HepG2 (cell line): ENCODE data around the gene PSKH1. TPM values are rescaled to one million over a fixed set of nuclear protein-coding genes. Genes with fewer than 3 reads are reported as not detected.
A peak's percentile ranks its signal among the peaks of the same experiment; 100 is the strongest.

Experiments used
- BHLHE40 ChIP-seq: IDR thresholded peaks from 2 replicates; pipeline ENCODE4 v1.6.1; 2011; ENCODE audit warnings: low read length, improper control_type of control experiment
- FOXK1 ChIP-seq: sonication (generic); formaldehyde crosslinking; IDR thresholded peaks from 2 replicates; pipeline ENCODE4 v1.4.0; 2020; ENCODE audit warnings: low read depth, missing genetic modification reagents, borderline replicate concordance
- FOXK2 ChIP-seq: fragments of 450-650 bp; IDR thresholded peaks from 2 replicates; pipeline ENCODE4 v1.6.1; 2016
- KDM6A ChIP-seq: IDR thresholded peaks from 2 replicates; pipeline ENCODE4 v1.6.1; 2016; ENCODE audit warnings: low read depth
- RBM22 ChIP-seq: fragments of 200-400 bp; formaldehyde crosslinking; optimal IDR thresholded peaks from 2 replicates; pipeline ENCODE3; 2017; ENCODE audit warnings: mild to moderate bottlenecking, low read length, moderate library complexity
- SMAD9 ChIP-seq: sonication (generic); formaldehyde crosslinking; IDR thresholded peaks from 2 replicates; pipeline ENCODE4 v1.5.1; 2020; ENCODE audit warnings: mild to moderate bottlenecking, missing genetic modification reagents
- SUZ12 ChIP-seq: fragments of 150-350 bp; IDR thresholded peaks from 2 replicates; pipeline ENCODE4 v1.6.1; 2014; ENCODE audit warnings: low read depth, low read length
- ZNF234 ChIP-seq: sonication (generic); formaldehyde crosslinking; conservative IDR thresholded peaks from 2 replicates; pipeline ENCODE4 v1.5.1; 2020; ENCODE audit warnings: mild to moderate bottlenecking, missing genetic modification reagents
- ZNF33B ChIP-seq: sonication (generic); formaldehyde crosslinking; IDR thresholded peaks from 2 replicates; pipeline ENCODE4 v1.5.1; 2020; ENCODE audit warnings: mild to moderate bottlenecking, missing genetic modification reagents
- ZNF83 ChIP-seq: sonication (generic); formaldehyde crosslinking; IDR thresholded peaks from 2 replicates; pipeline ENCODE4 v1.4.0; 2020; ENCODE audit warnings: missing genetic modification reagents, mild to moderate bottlenecking, borderline replicate concordance
- polyA plus RNA-seq, 8 experiments: library from polyadenylated mRNA; depleted of rRNA in 3 of 8; stranded (reverse) in 7 of 8; unstranded in 1 of 8; fragments of >200 nt; fragmentation: Illumina TruSeq in 4 of 8; extraction: Trizol in 4 of 8; gene quantifications; 2 replicates each; pipeline versions ENCODE4 v1.2.1 to v1.2.3, GENCODE V29; 2011 to 2016; ENCODE audit warnings: low read depth in 4 of 8, missing spikeins in 1 of 8, mixed read lengths in 1 of 8; ENCODE audit not compliant: insufficient read depth in 1 of 8
- total RNA-seq, 5 experiments: library from RNA; depleted of rRNA; stranded (reverse); fragments of >200 nt; fragmentation: Illumina TruSeq; extraction: Trizol; gene quantifications; 2 replicates each; pipeline ENCODE4 v1.2.3, GENCODE V29; 2016; ENCODE audit warnings: low read depth in 1 of 5
- TF ChIP-seq, protein P1 (sequence below), 2 experiments: fragments of 450-650 bp in 1 of 2; sonication (generic) in 1 of 2; formaldehyde crosslinking in 1 of 2; IDR thresholded peaks; 2 replicates each; pipeline versions ENCODE4 v1.6.1 to v1.8.0; 2016 to 2022; ENCODE audit warnings: antibody characterized with exemption in 1 of 2, mild to moderate bottlenecking in 1 of 2, missing genetic modification reagents in 1 of 2
- TF ChIP-seq, protein P2 (sequence below): sonication (generic); formaldehyde crosslinking; IDR thresholded peaks from 2 replicates; pipeline ENCODE4 v1.5.0; 2020; ENCODE audit warnings: missing genetic modification reagents
- TF ChIP-seq, protein P3 (sequence below): sonication (generic); formaldehyde crosslinking; IDR thresholded peaks from 2 replicates; pipeline ENCODE4 v1.4.0; 2020; ENCODE audit warnings: mild to moderate bottlenecking, low read depth, missing genetic modification reagents
- TF ChIP-seq, protein P4 (sequence below): sonication (generic); formaldehyde crosslinking; IDR thresholded peaks from 2 replicates; pipeline ENCODE4 v1.4.0; 2020; ENCODE audit warnings: missing genetic modification reagents
- TF ChIP-seq, protein P5 (sequence below): sonication (generic); formaldehyde crosslinking; conservative IDR thresholded peaks from 2 replicates; pipeline ENCODE4 v1.8.0; 2022; ENCODE audit warnings: missing genetic modification reagents

The PSKH1 gene
- total and polyA plus RNA-seq, 2 of the 13 experiments (the other 11 are each of a cell fraction or from before 2014, with no cell fraction given), result 8.4 to 19.1 TPM

DNA sequence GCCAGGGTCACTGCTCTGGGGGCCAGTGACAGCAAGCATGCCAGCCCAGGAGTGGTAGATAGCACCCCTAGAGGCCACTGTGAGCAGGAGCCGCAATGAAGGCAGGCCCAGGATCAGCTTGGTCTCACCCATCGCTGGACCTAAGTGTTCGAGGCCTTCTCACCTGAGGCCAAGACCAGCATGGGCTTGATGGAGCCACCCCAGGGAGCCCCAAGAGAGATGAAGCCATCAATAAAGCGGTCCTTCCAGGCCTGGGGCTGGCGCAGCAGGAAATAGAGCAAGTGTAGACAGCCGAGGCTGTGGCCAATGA lies 49.1 kb downstream of the PSKH1 start (continued):
- TF ChIP-seq, protein P1, sequence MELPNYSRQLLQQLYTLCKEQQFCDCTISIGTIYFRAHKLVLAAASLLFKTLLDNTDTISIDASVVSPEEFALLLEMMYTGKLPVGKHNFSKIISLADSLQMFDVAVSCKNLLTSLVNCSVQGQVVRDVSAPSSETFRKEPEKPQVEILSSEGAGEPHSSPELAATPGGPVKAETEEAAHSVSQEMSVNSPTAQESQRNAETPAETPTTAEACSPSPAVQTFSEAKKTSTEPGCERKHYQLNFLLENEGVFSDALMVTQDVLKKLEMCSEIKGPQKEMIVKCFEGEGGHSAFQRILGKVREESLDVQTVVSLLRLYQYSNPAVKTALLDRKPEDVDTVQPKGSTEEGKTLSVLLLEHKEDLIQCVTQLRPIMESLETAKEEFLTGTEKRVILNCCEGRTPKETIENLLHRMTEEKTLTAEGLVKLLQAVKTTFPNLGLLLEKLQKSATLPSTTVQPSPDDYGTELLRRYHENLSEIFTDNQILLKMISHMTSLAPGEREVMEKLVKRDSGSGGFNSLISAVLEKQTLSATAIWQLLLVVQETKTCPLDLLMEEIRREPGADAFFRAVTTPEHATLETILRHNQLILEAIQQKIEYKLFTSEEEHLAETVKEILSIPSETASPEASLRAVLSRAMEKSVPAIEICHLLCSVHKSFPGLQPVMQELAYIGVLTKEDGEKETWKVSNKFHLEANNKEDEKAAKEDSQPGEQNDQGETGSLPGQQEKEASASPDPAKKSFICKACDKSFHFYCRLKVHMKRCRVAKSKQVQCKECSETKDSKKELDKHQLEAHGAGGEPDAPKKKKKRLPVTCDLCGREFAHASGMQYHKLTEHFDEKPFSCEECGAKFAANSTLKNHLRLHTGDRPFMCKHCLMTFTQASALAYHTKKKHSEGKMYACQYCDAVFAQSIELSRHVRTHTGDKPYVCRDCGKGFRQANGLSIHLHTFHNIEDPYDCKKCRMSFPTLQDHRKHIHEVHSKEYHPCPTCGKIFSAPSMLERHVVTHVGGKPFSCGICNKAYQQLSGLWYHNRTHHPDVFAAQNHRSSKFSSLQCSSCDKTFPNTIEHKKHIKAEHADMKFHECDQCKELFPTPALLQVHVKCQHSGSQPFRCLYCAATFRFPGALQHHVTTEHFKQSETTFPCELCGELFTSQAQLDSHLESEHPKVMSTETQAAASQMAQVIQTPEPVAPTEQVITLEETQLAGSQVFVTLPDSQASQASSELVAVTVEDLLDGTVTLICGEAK (IDR thresholded peaks at IDR 0.05), result no peak
- TF ChIP-seq, protein P1 (CRISPR knock-in tag; IDR thresholded peaks at IDR 0.05), result no peak; the same call in 1 of the 2 replicates
- TF ChIP-seq, protein P2, sequence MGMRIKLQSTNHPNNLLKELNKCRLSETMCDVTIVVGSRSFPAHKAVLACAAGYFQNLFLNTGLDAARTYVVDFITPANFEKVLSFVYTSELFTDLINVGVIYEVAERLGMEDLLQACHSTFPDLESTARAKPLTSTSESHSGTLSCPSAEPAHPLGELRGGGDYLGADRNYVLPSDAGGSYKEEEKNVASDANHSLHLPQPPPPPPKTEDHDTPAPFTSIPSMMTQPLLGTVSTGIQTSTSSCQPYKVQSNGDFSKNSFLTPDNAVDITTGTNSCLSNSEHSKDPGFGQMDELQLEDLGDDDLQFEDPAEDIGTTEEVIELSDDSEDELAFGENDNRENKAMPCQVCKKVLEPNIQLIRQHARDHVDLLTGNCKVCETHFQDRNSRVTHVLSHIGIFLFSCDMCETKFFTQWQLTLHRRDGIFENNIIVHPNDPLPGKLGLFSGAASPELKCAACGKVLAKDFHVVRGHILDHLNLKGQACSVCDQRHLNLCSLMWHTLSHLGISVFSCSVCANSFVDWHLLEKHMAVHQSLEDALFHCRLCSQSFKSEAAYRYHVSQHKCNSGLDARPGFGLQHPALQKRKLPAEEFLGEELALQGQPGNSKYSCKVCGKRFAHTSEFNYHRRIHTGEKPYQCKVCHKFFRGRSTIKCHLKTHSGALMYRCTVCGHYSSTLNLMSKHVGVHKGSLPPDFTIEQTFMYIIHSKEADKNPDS (CRISPR knock-in tag), result no peak
- no peak for TF ChIP-seq ZNF83 (CRISPR knock-in tag)
- TF ChIP-seq FOXK2, result no peak
- TF ChIP-seq SUZ12, result no peak
- TF ChIP-seq, protein P3, sequence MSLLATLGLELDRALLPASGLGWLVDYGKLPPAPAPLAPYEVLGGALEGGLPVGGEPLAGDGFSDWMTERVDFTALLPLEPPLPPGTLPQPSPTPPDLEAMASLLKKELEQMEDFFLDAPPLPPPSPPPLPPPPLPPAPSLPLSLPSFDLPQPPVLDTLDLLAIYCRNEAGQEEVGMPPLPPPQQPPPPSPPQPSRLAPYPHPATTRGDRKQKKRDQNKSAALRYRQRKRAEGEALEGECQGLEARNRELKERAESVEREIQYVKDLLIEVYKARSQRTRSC (CRISPR knock-in tag), result peak; percentile 9; the same call in 1 of the 2 replicates
- TF ChIP-seq FOXK1 (CRISPR knock-in tag), result no peak
- TF ChIP-seq, protein P4, sequence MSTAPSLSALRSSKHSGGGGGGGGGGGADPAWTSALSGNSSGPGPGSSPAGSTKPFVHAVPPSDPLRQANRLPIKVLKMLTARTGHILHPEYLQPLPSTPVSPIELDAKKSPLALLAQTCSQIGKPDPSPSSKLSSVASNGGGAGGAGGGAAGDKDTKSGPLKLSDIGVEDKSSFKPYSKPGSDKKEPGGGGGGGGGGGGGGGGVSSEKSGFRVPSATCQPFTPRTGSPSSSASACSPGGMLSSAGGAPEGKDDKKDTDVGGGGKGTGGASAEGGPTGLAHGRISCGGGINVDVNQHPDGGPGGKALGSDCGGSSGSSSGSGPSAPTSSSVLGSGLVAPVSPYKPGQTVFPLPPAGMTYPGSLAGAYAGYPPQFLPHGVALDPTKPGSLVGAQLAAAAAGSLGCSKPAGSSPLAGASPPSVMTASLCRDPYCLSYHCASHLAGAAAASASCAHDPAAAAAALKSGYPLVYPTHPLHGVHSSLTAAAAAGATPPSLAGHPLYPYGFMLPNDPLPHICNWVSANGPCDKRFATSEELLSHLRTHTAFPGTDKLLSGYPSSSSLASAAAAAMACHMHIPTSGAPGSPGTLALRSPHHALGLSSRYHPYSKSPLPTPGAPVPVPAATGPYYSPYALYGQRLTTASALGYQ (CRISPR knock-in tag), result no peak
- TF ChIP-seq KDM6A (CRISPR knock-in tag), result no peak
- TF ChIP-seq, protein P5, sequence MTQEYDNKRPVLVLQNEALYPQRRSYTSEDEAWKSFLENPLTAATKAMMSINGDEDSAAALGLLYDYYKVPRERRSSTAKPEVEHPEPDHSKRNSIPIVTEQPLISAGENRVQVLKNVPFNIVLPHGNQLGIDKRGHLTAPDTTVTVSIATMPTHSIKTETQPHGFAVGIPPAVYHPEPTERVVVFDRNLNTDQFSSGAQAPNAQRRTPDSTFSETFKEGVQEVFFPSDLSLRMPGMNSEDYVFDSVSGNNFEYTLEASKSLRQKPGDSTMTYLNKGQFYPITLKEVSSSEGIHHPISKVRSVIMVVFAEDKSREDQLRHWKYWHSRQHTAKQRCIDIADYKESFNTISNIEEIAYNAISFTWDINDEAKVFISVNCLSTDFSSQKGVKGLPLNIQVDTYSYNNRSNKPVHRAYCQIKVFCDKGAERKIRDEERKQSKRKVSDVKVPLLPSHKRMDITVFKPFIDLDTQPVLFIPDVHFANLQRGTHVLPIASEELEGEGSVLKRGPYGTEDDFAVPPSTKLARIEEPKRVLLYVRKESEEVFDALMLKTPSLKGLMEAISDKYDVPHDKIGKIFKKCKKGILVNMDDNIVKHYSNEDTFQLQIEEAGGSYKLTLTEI, result no peak
- no peak for TF ChIP-seq ZNF234 (CRISPR knock-in tag)
- TF ChIP-seq SMAD9 (CRISPR knock-in tag), result no peak
- TF ChIP-seq BHLHE40, result peak; percentile 18; the same call in 1 of the 2 replicates
- TF ChIP-seq RBM22, result no peak
- TF ChIP-seq ZNF33B, result no peak
